Right lobe of liver (tissue), 4 donors: Measurements from ENCODE around the gene NHLRC4.

Experiments
- POLR2A ChIP-seq: fragments of 450-650 bp; IDR thresholded peaks from one replicate; pipeline ENCODE4 v1.6.1; 2017; ENCODE audit warnings: antibody characterized with exemption, mild to moderate bottlenecking
- TF ChIP-seq, protein P1 (sequence below), 4 donors: fragments of 200-600 bp in 3 of 4; fragments of 450-650 bp in 1 of 4; IDR thresholded peaks; one replicate each; pipeline versions ENCODE4 v1.5.1 to v1.8.0; 2016 to 2022; ENCODE audit warnings: antibody characterized with exemption in 4 of 4, mild to moderate bottlenecking in 2 of 4
- donor health status: DM: no; HTN: no; CAD: no.
- donor health status: DM: no; HTN: no; CAD: no.
- donor health status: DM: no; HTN: yes; CAD: no.

- TF ChIP-seq, protein P1, sequence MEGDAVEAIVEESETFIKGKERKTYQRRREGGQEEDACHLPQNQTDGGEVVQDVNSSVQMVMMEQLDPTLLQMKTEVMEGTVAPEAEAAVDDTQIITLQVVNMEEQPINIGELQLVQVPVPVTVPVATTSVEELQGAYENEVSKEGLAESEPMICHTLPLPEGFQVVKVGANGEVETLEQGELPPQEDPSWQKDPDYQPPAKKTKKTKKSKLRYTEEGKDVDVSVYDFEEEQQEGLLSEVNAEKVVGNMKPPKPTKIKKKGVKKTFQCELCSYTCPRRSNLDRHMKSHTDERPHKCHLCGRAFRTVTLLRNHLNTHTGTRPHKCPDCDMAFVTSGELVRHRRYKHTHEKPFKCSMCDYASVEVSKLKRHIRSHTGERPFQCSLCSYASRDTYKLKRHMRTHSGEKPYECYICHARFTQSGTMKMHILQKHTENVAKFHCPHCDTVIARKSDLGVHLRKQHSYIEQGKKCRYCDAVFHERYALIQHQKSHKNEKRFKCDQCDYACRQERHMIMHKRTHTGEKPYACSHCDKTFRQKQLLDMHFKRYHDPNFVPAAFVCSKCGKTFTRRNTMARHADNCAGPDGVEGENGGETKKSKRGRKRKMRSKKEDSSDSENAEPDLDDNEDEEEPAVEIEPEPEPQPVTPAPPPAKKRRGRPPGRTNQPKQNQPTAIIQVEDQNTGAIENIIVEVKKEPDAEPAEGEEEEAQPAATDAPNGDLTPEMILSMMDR (IDR thresholded peaks at IDR 0.05) = no peak
- TF ChIP-seq POLR2A = no peak
These were observed 26.6 kb downstream of the NHLRC4 start for GRCh38 chr16:593406-593805.
